Adrenal gland (tissue), 12 donors: Measurements from ENCODE around the gene DPP9. TPM values are rescaled to one million over a fixed set of nuclear protein-coding genes. Genes with fewer than 3 reads are reported as not detected.

Source experiments
- DNase-seq, 7 donors: peaks; one replicate each; pipeline ENCODE4 v3.0.0-alpha.2; 2019 to 2020
- H3K27ac ChIP-seq, 5 donors: fragments of 200-600 bp; sonication (generic) in 4 of 5; 1 replicate in 3 of 5; 2 replicates in 2 of 5; pipeline versions ENCODE4 v1.5.1 to v1.8.0; 2016 to 2020; ENCODE audit warnings: mild to moderate bottlenecking in 1 of 5
- H3K27me3 ChIP-seq: fragments of 200-600 bp; 2 replicates; pipeline ENCODE4 v1.8.0; 2021
- H3K36me3 ChIP-seq, 2 donors: fragments of 200-600 bp; replicated peaks in 1 of 2; 1 replicate in 1 of 2; 2 replicates in 1 of 2; pipeline versions ENCODE4 v1.5.1 to v1.8.0; 2018 to 2022
- H3K4me1 ChIP-seq, 2 donors: fragments of 200-600 bp; replicated peaks in 1 of 2; 1 replicate in 1 of 2; 2 replicates in 1 of 2; pipeline versions ENCODE4 v1.5.1 to v1.8.0; 2018 to 2021
- H3K4me3 ChIP-seq, 4 donors: fragments of 200-600 bp; sonication (generic) in 3 of 4; one replicate each; pipeline ENCODE4 v1.5.1; 2016 to 2018
- H3K9me3 ChIP-seq, 3 donors: fragments of 200-600 bp; sonication (generic) in 1 of 3; replicated peaks in 1 of 3; 1 replicate in 2 of 3; 2 replicates in 1 of 3; pipeline versions ENCODE4 v1.5.1 to v1.8.0; 2016 to 2021
- CTCF ChIP-seq, 6 experiments: fragments of 450-650 bp in 4 of 6; fragments of 200-600 bp in 2 of 6; sonication (generic) in 1 of 6; IDR thresholded peaks; 1 replicate in 5 of 6; 2 replicates in 1 of 6; pipeline versions ENCODE4 v1.5.1 to v1.8.0; 2016 to 2021; ENCODE audit warnings: antibody characterized with exemption in 6 of 6, mild to moderate bottlenecking in 2 of 6, moderate library complexity in 1 of 6
- POLR2A ChIP-seq, 2 donors: fragments of 450-650 bp; IDR thresholded peaks; one replicate each; pipeline ENCODE4 v1.6.1; 2017; ENCODE audit warnings: antibody characterized with exemption in 2 of 2, mild to moderate bottlenecking in 2 of 2, moderate library complexity in 1 of 2
- WGBS, 4 donors: extraction: QIAGEN DNeasy Blood & Tissue Kit in 2 of 4; methylation state at CpG; one replicate each; pipeline versions ENCODE4 v1.1.5 to v1.1.7; 2013 to 2017; 5-methylcytosine and 5-hydroxymethylcytosine counted together
- intact Hi-C, 2 donors: fragments of 100-400 bp; cut with DNase I; formaldehyde crosslinking; loops; one replicate each; pipeline versions ENCODE4 v1.14.1 to v1.15.0; 2022 to 2023
- polyA plus RNA-seq, 3 donors: library from polyadenylated mRNA; stranded (reverse); fragments of 200-250 nt in 2 of 3; fragments of 350-450 nt in 1 of 3; fragmentation: Illumina TruSeq in 1 of 3; extraction: RNeasy Lipid Tissue Mini Kit (QIAGEN cat#74804) in 1 of 3; gene quantifications; one replicate each; pipeline ENCODE4 v1.2.3, GENCODE V29; 2013 to 2014
- total RNA-seq, 9 donors: library from RNA; depleted of rRNA in 4 of 9; stranded (reverse); fragments of >200 nt in 4 of 9; fragments of 120-200 nt in 1 of 9; fragmentation: NEBNext Ultra II Directional in 1 of 9; extraction: Animal tissue kit (Norgen Biotek cat#: 25700) in 1 of 9; gene quantifications; one replicate each; pipeline versions ENCODE4 v1.1.0 to v1.2.4, GENCODE V29; 2013 to 2023
- donor health status: healthy with polysubstance abuse.
- donor health status: Bipolar disorder and iron deficiency.
- donor health status: DM: yes; HTN: yes; CAD: no.
- donor health status: DM: no; HTN: no; CAD: no.
- donor health status: DM: no; HTN: no; CAD: no.
- donor health status: DM: yes; HTN: yes; CAD: no.

The DPP9 gene
- total and polyA plus RNA-seq, 12 donors, result 9.5 to 117 (median 46.9) TPM

DNA sequence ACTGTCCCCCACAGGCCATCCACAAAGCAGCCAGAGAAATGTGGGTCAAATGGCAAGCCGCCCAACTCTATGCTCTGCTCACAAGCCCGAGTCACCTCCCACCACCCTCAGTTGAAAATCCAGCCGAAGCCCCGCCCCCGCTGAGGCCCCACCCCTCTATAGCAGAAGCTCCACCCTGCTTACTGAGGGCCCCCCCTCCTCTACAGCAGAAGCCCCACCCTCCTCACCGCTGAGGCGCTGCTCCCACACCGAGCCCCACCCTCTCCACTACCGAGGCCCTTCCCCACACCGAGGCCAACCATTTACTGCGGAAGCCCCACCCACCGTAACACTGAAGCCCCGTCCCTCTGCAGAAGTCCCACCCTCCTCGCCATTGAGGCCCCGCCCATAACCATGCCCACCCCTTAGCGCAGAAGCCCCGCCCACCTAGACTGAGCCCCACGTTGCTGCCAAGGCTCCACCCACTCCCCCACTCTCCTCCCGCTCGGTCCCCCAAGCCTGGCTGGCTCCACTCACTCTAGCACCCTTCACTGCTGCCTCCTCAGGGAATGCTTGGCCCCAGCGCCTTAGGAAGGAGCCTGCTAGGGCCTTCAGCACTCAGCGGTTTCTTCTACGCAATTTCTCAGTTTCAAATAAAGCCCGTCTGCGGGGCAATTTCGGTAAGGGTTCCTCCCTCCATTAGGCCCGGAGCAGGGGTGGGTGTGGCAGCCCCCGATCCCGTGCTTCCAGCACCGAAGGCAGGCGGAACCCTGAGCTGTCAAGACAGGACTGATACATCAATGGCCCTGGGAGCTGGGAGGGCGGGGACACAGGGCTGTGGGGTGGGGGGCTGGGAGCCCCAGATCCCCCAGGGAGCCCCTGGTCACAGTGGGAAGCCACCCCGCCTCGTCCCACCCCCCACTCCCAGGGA is 44.5 kb downstream of the DPP9 start:
- intact Hi-C loops, result no loop called here
- Histone ChIP-seq H3K4me3 (peak overlapping the region in 1 of 4 donors; percentile 28), H3K9me3 (no peaks in the 10 kb centered on the region), H3K27ac (peak overlapping the region in 2 of 5 donors; percentile 24 to 44), H3K36me3 (peaks cover 0 to 43% of the 10 kb centered on the region in 2 donors), H3K4me1 (no peaks in the 10 kb centered on the region), H3K27me3 (no peaks in the 10 kb centered on the region)
- WGBS, 4 donors, result 45 to 73% (median 61%) methylated on average over 10 to 34 of the region's 34 CpGs
- DNase-seq, result peak; percentile 76 to 93 (median 88)
- TF ChIP-seq POLR2A (IDR thresholded peaks at IDR 0.05), result no peak
- TF ChIP-seq CTCF (IDR thresholded peaks at IDR 0.05), result no peak

GRCh38 chr19:4676955-4677731 is 46.5 kb downstream of the DPP9 start:
- intact Hi-C loops, result no loop called here
- H3K27ac ChIP-seq, result no peak overlapping the region
- 72 to 83% (median 80%) methylated on average over 11 to 17 of the region's 17 CpGs for WGBS, 4 donors
- H3K36me3 ChIP-seq, result peaks cover 0 to 23% of the 10 kb centered on the region in 2 donors
- H3K27me3 ChIP-seq, result no peaks in the 10 kb centered on the region
- no peaks in the 10 kb centered on the region for H3K4me1 ChIP-seq
- DNase-seq, result peak in 6 of 7 donors; percentile 46 to 62 (median 52)
- H3K4me3 ChIP-seq, result no peak overlapping the region
- no peaks in the 10 kb centered on the region for H3K9me3 ChIP-seq
- TF ChIP-seq CTCF (IDR thresholded peaks at IDR 0.05), result peak; percentile 19 to 39 (median 35)
- TF ChIP-seq POLR2A (IDR thresholded peaks at IDR 0.05), result no peak

DNA sequence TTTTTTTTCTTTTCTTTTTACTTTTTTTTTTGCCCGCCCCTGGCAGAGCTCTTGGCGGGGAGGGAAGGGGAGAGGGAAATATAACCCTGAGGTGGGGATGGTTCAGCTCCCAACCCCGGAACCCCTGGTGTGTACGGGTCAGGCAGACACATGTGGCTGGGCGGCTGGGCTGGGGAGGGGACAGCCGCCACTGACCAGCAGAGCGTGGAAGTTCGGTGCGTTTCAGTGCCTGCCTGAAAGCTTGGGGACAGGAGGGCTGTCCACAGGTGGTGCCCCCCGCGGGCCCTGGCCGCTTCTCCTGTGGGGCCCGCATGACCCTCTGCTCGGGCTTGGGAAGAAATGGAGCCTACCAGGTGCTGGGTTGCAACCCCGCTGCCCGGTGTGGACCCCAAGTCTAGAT is 48.3 kb downstream of the DPP9 start:
- 89 to 97% (median 94%) methylated on average over 11 to 16 of the region's 16 CpGs for WGBS, 4 donors
- no peak for TF ChIP-seq CTCF (IDR thresholded peaks at IDR 0.05)
- TF ChIP-seq POLR2A (IDR thresholded peaks at IDR 0.05), result no peak
- intact Hi-C loops, result no loop called here
- peaks cover 0 to 22% of the 10 kb centered on the region in 2 donors for H3K36me3 ChIP-seq
- H3K9me3 ChIP-seq, result no peaks in the 10 kb centered on the region
- H3K27ac ChIP-seq, result no peak overlapping the region
- peaks cover 0 to 5% of the 10 kb centered on the region in 2 donors for H3K4me1 ChIP-seq
- H3K27me3 ChIP-seq, result no peaks in the 10 kb centered on the region
- DNase-seq, result no peak
- H3K4me3 ChIP-seq, result no peak overlapping the region

DNA sequence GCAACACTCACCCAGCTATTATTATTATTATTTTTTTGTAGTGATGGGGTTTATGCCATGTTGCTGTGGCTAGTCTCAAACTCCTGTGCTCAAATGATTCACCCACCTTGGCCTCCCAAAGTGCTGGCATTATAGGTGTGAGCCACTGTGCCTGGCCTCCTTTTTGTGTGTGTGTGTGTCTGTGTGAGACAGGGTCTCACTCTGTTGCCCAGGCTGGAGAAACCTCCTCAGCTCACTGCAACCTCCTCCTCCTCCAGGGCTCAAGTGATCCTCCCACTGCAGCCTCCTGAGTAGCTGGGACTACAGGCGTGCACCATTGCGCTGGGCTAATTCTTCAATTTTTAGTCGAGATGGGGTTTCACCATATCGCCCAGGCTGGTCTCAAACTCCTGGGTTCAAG is 49.9 kb downstream of the DPP9 start:
- WGBS, 4 donors, result 93 to 95% (median 94%) methylated on average over 4 of the region's 4 CpGs
- no peak overlapping the region for H3K27ac ChIP-seq
- H3K27me3 ChIP-seq, result no peaks in the 10 kb centered on the region
- DNase-seq, result no peak
- TF ChIP-seq POLR2A (IDR thresholded peaks at IDR 0.05), result no peak
- no peak for TF ChIP-seq CTCF (IDR thresholded peaks at IDR 0.05)
- peaks cover 0 to 22% of the 10 kb centered on the region in 2 donors for H3K36me3 ChIP-seq
- H3K9me3 ChIP-seq, result no peaks in the 10 kb centered on the region
- no peak overlapping the region for H3K4me3 ChIP-seq
- intact Hi-C loops, result no loop called here
- peaks cover 8 to 14% of the 10 kb centered on the region in 2 donors for H3K4me1 ChIP-seq
